ENCODE data around the gene KRI1. TPM values are rescaled to one million over a fixed set of nuclear protein-coding genes. Genes with fewer than 3 reads are reported as not detected.

KRI1 gene
- 7.9 and 9.3 TPM in 2 replicates for total RNA-seq (2014; rRNA removed; shearing (Covaris generic))
- polyA plus RNA-seq (2015; cell fraction: cytosol; rRNA removed) = 15.2 and 16.3 TPM in 2 replicates
- polyA plus RNA-seq (2015; cell fraction: nucleus; rRNA removed) = 35.8 and 42.6 TPM in 2 replicates

- peak; percentile 94 for DNase-seq (ENCODE audit: low read depth, low spot score)
- in situ Hi-C loops (cut with HindIII; ENCODE audit: low pct_unique_long_range_greater_than_20kb, low sequenced_read_pairs) = no loop called here
Measured at GRCh38 chr19:10565567-10566407, at the start of gene KRI1. Gene KRI1, minus strand, starts transcription at chr19:10566010. Its CDS starts 11 bp downstream, at chr19:10565999.

- in situ Hi-C loops (cut with HindIII; ENCODE audit: low pct_unique_long_range_greater_than_20kb, low sequenced_read_pairs) = no loop called here
- no peak for DNase-seq (ENCODE audit: low read depth, low spot score)
Measured at GRCh38 chr19:10612499-10613119, 46.8 kb upstream of the KRI1 start.

GRCh38 chr19:10611907-10612306, 46.1 kb upstream of the KRI1 start:
- in situ Hi-C loops (cut with HindIII; ENCODE audit: low pct_unique_long_range_greater_than_20kb, low sequenced_read_pairs) = no loop called here
- DNase-seq (ENCODE audit: low read depth, low spot score) = no peak

GRCh38 chr19:10604460-10604980, 38.7 kb upstream of the KRI1 start:
- in situ Hi-C loops (cut with HindIII; ENCODE audit: low pct_unique_long_range_greater_than_20kb, low sequenced_read_pairs) = no loop called here
- DNase-seq (ENCODE audit: low read depth, low spot score) = no peak

GRCh38 chr19:10603873-10604459, 38.2 kb upstream of the KRI1 start:
- in situ Hi-C loops (cut with HindIII; ENCODE audit: low pct_unique_long_range_greater_than_20kb, low sequenced_read_pairs) = no loop called here
- DNase-seq (ENCODE audit: low read depth, low spot score) = no peak

- in situ Hi-C loops (cut with HindIII; ENCODE audit: low pct_unique_long_range_greater_than_20kb, low sequenced_read_pairs) = no loop called here
- DNase-seq (ENCODE audit: low read depth, low spot score) = no peak
Measured at GRCh38 chr19:10603084-10603872, 37.5 kb upstream of the KRI1 start.

GRCh38 chr19:10602330-10603083, 36.7 kb upstream of the KRI1 start:
- peak; percentile 64 for DNase-seq (ENCODE audit: low read depth, low spot score)
- in situ Hi-C loops (cut with HindIII; ENCODE audit: low pct_unique_long_range_greater_than_20kb, low sequenced_read_pairs) = no loop called here

- in situ Hi-C loops (cut with HindIII; ENCODE audit: low pct_unique_long_range_greater_than_20kb, low sequenced_read_pairs) = no loop called here
- no peak for DNase-seq (ENCODE audit: low read depth, low spot score)
Measured at GRCh38 chr19:10601999-10602329, 36.2 kb upstream of the KRI1 start.

GRCh38 chr19:10600149-10600548, 34.3 kb upstream of the KRI1 start:
- DNase-seq (ENCODE audit: low read depth, low spot score) = no peak
- in situ Hi-C loops (cut with HindIII; ENCODE audit: low pct_unique_long_range_greater_than_20kb, low sequenced_read_pairs) = no loop called here

- in situ Hi-C loops (cut with HindIII; ENCODE audit: low pct_unique_long_range_greater_than_20kb, low sequenced_read_pairs) = no loop called here
- peak; percentile 84 for DNase-seq (ENCODE audit: low read depth, low spot score)
Measured at GRCh38 chr19:10593820-10594637, 28.2 kb upstream of the KRI1 start.

- DNase-seq (ENCODE audit: low read depth, low spot score) = no peak
- in situ Hi-C loops (cut with HindIII; ENCODE audit: low pct_unique_long_range_greater_than_20kb, low sequenced_read_pairs) = no loop called here
Measured at GRCh38 chr19:10593148-10593547, 27.3 kb upstream of the KRI1 start.

GRCh38 chr19:10587839-10588150, 22.0 kb upstream of the KRI1 start:
- DNase-seq (ENCODE audit: low read depth, low spot score) = no peak
- in situ Hi-C loops (cut with HindIII; ENCODE audit: low pct_unique_long_range_greater_than_20kb, low sequenced_read_pairs) = no loop called here

- in situ Hi-C loops (cut with HindIII; ENCODE audit: low pct_unique_long_range_greater_than_20kb, low sequenced_read_pairs) = no loop called here
- no peak for DNase-seq (ENCODE audit: low read depth, low spot score)
Measured at GRCh38 chr19:10587022-10587838, 21.4 kb upstream of the KRI1 start, which contains the start of gene AP1M2. Gene AP1M2, minus strand, starts transcription at chr19:10587312. Its CDS starts 81 bp downstream, at chr19:10587231.

- in situ Hi-C loops (cut with HindIII; ENCODE audit: low pct_unique_long_range_greater_than_20kb, low sequenced_read_pairs) = no loop called here
- no peak for DNase-seq (ENCODE audit: low read depth, low spot score)
Measured at GRCh38 chr19:10586396-10586795, 20.6 kb upstream of the KRI1 start.

GRCh38 chr19:10583036-10583776, 17.4 kb upstream of the KRI1 start:
- in situ Hi-C loops (cut with HindIII; ENCODE audit: low pct_unique_long_range_greater_than_20kb, low sequenced_read_pairs) = no loop called here
- no peak for DNase-seq (ENCODE audit: low read depth, low spot score)
